DND-41 (cell line): ENCODE data around the gene MSI2.

Source experiments
- ATAC-seq: fragments of 200-7000 bp; cut with Tn5 transposase; 3 replicates; pipeline ENCODE4 v1.9.1; 2021; ENCODE audit warnings: low read depth; ENCODE audit not compliant: insufficient read depth
- DNase-seq: peaks from one replicate; pipeline ENCODE4 v3.0.0-alpha.2; 2020
- H2AFZ ChIP-seq: 2 replicates; pipeline ENCODE4 v1.6.0; 2012; ENCODE audit warnings: low read depth, low read length
- H3K27ac ChIP-seq: 2 replicates; pipeline ENCODE4 v1.5.1; 2012; ENCODE audit warnings: low read length, inconsistent platforms
- H3K27me3 ChIP-seq: fragments of 200-600 bp; sonication (generic); 2 replicates; pipeline ENCODE4 v1.6.0; 2012; ENCODE audit warnings: low read length, mild to moderate bottlenecking, inconsistent platforms; ENCODE audit not compliant: insufficient read depth, poor library complexity
- H3K36me3 ChIP-seq: 2 replicates; pipeline ENCODE4 v1.5.1; 2012; ENCODE audit warnings: low read length, inconsistent platforms; ENCODE audit not compliant: insufficient read depth
- H3K4me1 ChIP-seq: 2 replicates; pipeline ENCODE4 v1.5.1; 2012; ENCODE audit warnings: mild to moderate bottlenecking, low read length; ENCODE audit not compliant: insufficient read depth
- H3K4me2 ChIP-seq: 2 replicates; pipeline ENCODE4 v1.6.0; 2012; ENCODE audit warnings: mild to moderate bottlenecking, moderate library complexity, low read length, inconsistent platforms; ENCODE audit not compliant: insufficient read depth
- H3K4me3 ChIP-seq, 2 experiments: fragments of 200-600 bp in 1 of 2; shearing (Covaris generic) in 1 of 2; 2 replicates each; pipeline ENCODE4 v1.5.1; 2012 to 2016; ENCODE audit warnings: inconsistent platforms in 2 of 2, low read length in 2 of 2, mild to moderate bottlenecking in 2 of 2, low read depth in 1 of 2, moderate library complexity in 1 of 2
- H3K79me2 ChIP-seq: 2 replicates; pipeline ENCODE4 v1.6.0; 2012; ENCODE audit warnings: low read length, inconsistent platforms; ENCODE audit not compliant: insufficient read depth
- H3K9ac ChIP-seq: 2 replicates; pipeline ENCODE4 v1.6.0; 2012; ENCODE audit warnings: low read depth, mild to moderate bottlenecking, inconsistent platforms, low read length, moderate library complexity
- H3K9me3 ChIP-seq: 2 replicates; pipeline ENCODE4 v1.5.1; 2012; ENCODE audit warnings: low read length, moderate library complexity, mild to moderate bottlenecking, inconsistent platforms; ENCODE audit not compliant: insufficient read depth, severe bottlenecking
- H4K20me1 ChIP-seq: 2 replicates; pipeline ENCODE4 v1.6.0; 2012; ENCODE audit warnings: low read length; ENCODE audit not compliant: insufficient read depth
- CTCF ChIP-seq: IDR thresholded peaks from 2 replicates; pipeline ENCODE4 v1.5.1; 2012; ENCODE audit warnings: borderline replicate concordance, low read length, moderate library complexity, mild to moderate bottlenecking; ENCODE audit not compliant: poor library complexity, severe bottlenecking; ENCODE audit errors: extremely low read depth
- EZH2 ChIP-seq: IDR thresholded peaks from 3 replicates; pipeline ENCODE4 v1.6.1; 2012; ENCODE audit warnings: borderline replicate concordance, low read depth, mild to moderate bottlenecking, moderate library complexity, low read length, inconsistent platforms; ENCODE audit not compliant: severe bottlenecking

Gene MSI2

DNA sequence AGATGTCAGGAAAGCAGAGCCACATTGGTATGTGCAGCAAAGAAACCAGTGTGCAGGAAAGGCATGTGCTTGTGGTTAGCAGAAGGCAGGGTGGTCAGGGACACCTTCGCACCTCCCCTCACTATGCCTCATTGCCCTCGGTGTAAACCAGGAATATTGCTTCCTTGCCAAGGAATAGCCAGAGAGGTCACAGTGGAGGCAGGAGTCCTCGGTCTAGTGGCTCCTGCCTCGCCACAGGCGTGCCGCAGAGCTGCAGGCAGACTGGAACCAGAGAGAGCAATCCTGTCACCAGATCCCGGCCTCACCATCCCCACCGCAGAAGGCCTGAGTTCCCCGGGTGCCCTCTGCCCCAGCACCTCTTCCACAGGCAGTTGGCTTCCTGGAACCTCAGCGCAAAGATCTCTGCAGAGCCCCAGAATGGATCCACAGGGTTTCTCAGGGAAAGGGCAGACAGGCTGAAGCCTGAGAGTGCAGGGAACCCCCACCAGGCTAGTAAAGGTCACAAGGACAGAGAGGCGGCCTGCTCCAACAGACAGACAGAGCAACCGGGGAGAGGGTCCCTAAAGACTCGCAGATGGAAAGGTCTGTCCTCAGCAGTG lies 467.2 kb downstream of the MSI2 start:
- H3K36me3 ChIP-seq, result no peaks in the 10 kb centered on the region
- no peaks in the 10 kb centered on the region for H3K79me2 ChIP-seq
- DNase-seq (no peak), ATAC-seq (no peak)
- no peaks in the 10 kb centered on the region for H3K4me1 ChIP-seq
- H3K9me3 ChIP-seq, result no peaks in the 10 kb centered on the region
- H2AFZ ChIP-seq, result no peak overlapping the region
- no peak overlapping the region for H3K4me2 ChIP-seq
- H3K27me3 ChIP-seq, result no peaks in the 10 kb centered on the region
- H3K4me3 ChIP-seq, result no peak overlapping the region
- H3K9ac ChIP-seq, result no peak overlapping the region
- H4K20me1 ChIP-seq, result no peaks in the 10 kb centered on the region
- H3K27ac ChIP-seq, result no peak overlapping the region
- no peak for TF ChIP-seq EZH2
- no peak for TF ChIP-seq CTCF

GRCh38 chr17:57724026-57724728 lies 467.9 kb downstream of the MSI2 start:
- Histone ChIP-seq H3K9ac (no peak overlapping the region), H3K4me3 (no peak overlapping the region), H3K4me1 (no peaks in the 10 kb centered on the region), H3K4me2 (no peak overlapping the region), H3K27ac (no peak overlapping the region), H3K79me2 (no peaks in the 10 kb centered on the region), H2AFZ (no peak overlapping the region), H3K36me3 (no peaks in the 10 kb centered on the region), H4K20me1 (no peaks in the 10 kb centered on the region), H3K27me3 (no peaks in the 10 kb centered on the region), H3K9me3 (no peaks in the 10 kb centered on the region)
- TF ChIP-seq CTCF (no peak), EZH2 (no peak)
- no peak for DNase-seq
- no peak for ATAC-seq

- Histone ChIP-seq H3K4me3 (no peak overlapping the region), H3K9ac (no peak overlapping the region), H3K4me1 (no peaks in the 10 kb centered on the region), H3K27ac (no peak overlapping the region), H3K27me3 (no peaks in the 10 kb centered on the region), H3K36me3 (no peaks in the 10 kb centered on the region), H3K79me2 (no peaks in the 10 kb centered on the region), H4K20me1 (no peaks in the 10 kb centered on the region), H3K9me3 (no peaks in the 10 kb centered on the region), H2AFZ (no peak overlapping the region), H3K4me2 (no peak overlapping the region)
- ATAC-seq (no peak), DNase-seq (no peak)
- no peak for TF ChIP-seq CTCF
- no peak for TF ChIP-seq EZH2
Observed at GRCh38 chr17:57724729-57725125, 468.4 kb downstream of the MSI2 start.
